Activated naive CD4-positive, alpha-beta T cell treated with Interleukin-2 at 50 U/mL for 16 hours (primary cell): ENCODE measurements around the gene PRKAG2.
A peak's percentile ranks its signal among the peaks of the same experiment; 100 is the strongest.

Source experiments
- DNase-seq: peaks from one replicate; pipeline ENCODE4 v3.0.0-alpha.2; 2020

Gene PRKAG2

GRCh38 chr7:151781161-151781845 is 95.6 kb downstream of the PRKAG2 start:
- DNase-seq, result no peak

- no peak for DNase-seq
These were observed 96.3 kb downstream of the PRKAG2 start for GRCh38 chr7:151780631-151781030.

GRCh38 chr7:151779678-151780077 is 97.2 kb downstream of the PRKAG2 start:
- DNase-seq, result no peak

- DNase-seq, result no peak
These were observed 97.7 kb downstream of the PRKAG2 start for GRCh38 chr7:151779255-151779654.

- no peak for DNase-seq
These were observed 98.8 kb downstream of the PRKAG2 start for GRCh38 chr7:151777908-151778670.

- no peak for DNase-seq
These were observed 99.4 kb downstream of the PRKAG2 start for GRCh38 chr7:151777495-151777880.

GRCh38 chr7:151776876-151777494 is 99.9 kb downstream of the PRKAG2 start:
- DNase-seq, result no peak

GRCh38 chr7:151776446-151776845 is 100.5 kb downstream of the PRKAG2 start:
- no peak for DNase-seq

GRCh38 chr7:151775547-151776443 is 101.1 kb downstream of the PRKAG2 start:
- DNase-seq, result no peak

- no peak for DNase-seq
These were observed 102.0 kb downstream of the PRKAG2 start for GRCh38 chr7:151774951-151775350.

GRCh38 chr7:151773797-151774196 is 103.1 kb downstream of the PRKAG2 start:
- no peak for DNase-seq

- no peak for DNase-seq
These were observed 106.7 kb downstream of the PRKAG2 start for GRCh38 chr7:151770232-151770631.

GRCh38 chr7:151769188-151769821 is 107.6 kb downstream of the PRKAG2 start:
- DNase-seq, result peak; percentile 16

- peak; percentile 3 for DNase-seq
These were observed 108.1 kb downstream of the PRKAG2 start for GRCh38 chr7:151768805-151769187.

- no peak for DNase-seq
These were observed 109.4 kb downstream of the PRKAG2 start for GRCh38 chr7:151767557-151767956.

- no peak for DNase-seq
These were observed 112.6 kb downstream of the PRKAG2 start for GRCh38 chr7:151764056-151764920.

- DNase-seq, result no peak
These were observed 113.4 kb downstream of the PRKAG2 start for GRCh38 chr7:151763420-151763984.

GRCh38 chr7:151762583-151763245 is 114.2 kb downstream of the PRKAG2 start:
- DNase-seq, result no peak

GRCh38 chr7:151761957-151762356 is 115.0 kb downstream of the PRKAG2 start:
- no peak for DNase-seq

- DNase-seq, result no peak
These were observed 115.7 kb downstream of the PRKAG2 start for GRCh38 chr7:151761231-151761630.
